ENCODE results near the gene RABEPK.
"Not testable (repeated sequence)": the region's sequence is repeated elsewhere in the genome, so short reads cannot be mapped to it uniquely, and the experiment has no call there.

The RABEPK gene

GRCh38 chr9:125200216-125201047 is at the start of gene RABEPK:
TSS of gene RABEPK (plus strand) at chr9:125200542. CDS start at chr9:125203014, 2,472 bp downstream.
- DNase-seq (ENCODE audit: low read depth, low spot score), result peak; percentile 61

- DNase-seq (ENCODE audit: low read depth, low spot score), result no peak
Observed at GRCh38 chr9:125151730-125152129, 48.6 kb upstream of the RABEPK start.

GRCh38 chr9:125153712-125154367 is 46.5 kb upstream of the RABEPK start:
- DNase-seq (ENCODE audit: low read depth, low spot score), result no peak

GRCh38 chr9:125156551-125156950 is 43.8 kb upstream of the RABEPK start:
- DNase-seq (ENCODE audit: low read depth, low spot score), result no peak

- DNase-seq (ENCODE audit: low read depth, low spot score), result no peak
Observed at GRCh38 chr9:125160750-125161149, 39.6 kb upstream of the RABEPK start.

GRCh38 chr9:125161284-125161918 is 38.9 kb upstream of the RABEPK start:
- DNase-seq (ENCODE audit: low read depth, low spot score), result no peak

GRCh38 chr9:125162891-125163290 is 37.5 kb upstream of the RABEPK start:
- DNase-seq (ENCODE audit: low read depth, low spot score), result not testable (repeated sequence)

- DNase-seq (ENCODE audit: low read depth, low spot score), result no peak
Observed at GRCh38 chr9:125166762-125167161, 33.6 kb upstream of the RABEPK start.

GRCh38 chr9:125169895-125170294 is 30.4 kb upstream of the RABEPK start:
- no peak for DNase-seq (ENCODE audit: low read depth, low spot score)

GRCh38 chr9:125172031-125172755 is 28.1 kb upstream of the RABEPK start:
- DNase-seq (ENCODE audit: low read depth, low spot score), result no peak

GRCh38 chr9:125176636-125177035 is 23.7 kb upstream of the RABEPK start:
- no peak for DNase-seq (ENCODE audit: low read depth, low spot score)

GRCh38 chr9:125177888-125178287 is 22.5 kb upstream of the RABEPK start:
- no peak for DNase-seq (ENCODE audit: low read depth, low spot score)

GRCh38 chr9:125179776-125180175 is 20.6 kb upstream of the RABEPK start:
- not testable (repeated sequence) for DNase-seq (ENCODE audit: low read depth, low spot score)

GRCh38 chr9:125180876-125181275 is 19.5 kb upstream of the RABEPK start:
- DNase-seq (ENCODE audit: low read depth, low spot score), result no peak

GRCh38 chr9:125181756-125182155 is 18.6 kb upstream of the RABEPK start:
- not testable (repeated sequence) for DNase-seq (ENCODE audit: low read depth, low spot score)

- DNase-seq (ENCODE audit: low read depth, low spot score), result no peak
Observed at GRCh38 chr9:125183054-125183453, 17.3 kb upstream of the RABEPK start.

- DNase-seq (ENCODE audit: low read depth, low spot score), result no peak
Observed at GRCh38 chr9:125183561-125183960, 16.8 kb upstream of the RABEPK start.

GRCh38 chr9:125189011-125189360 is 11.4 kb upstream of the RABEPK start:
- no peak for DNase-seq (ENCODE audit: low read depth, low spot score)

- peak; percentile 78 for DNase-seq (ENCODE audit: low read depth, low spot score)
Observed at GRCh38 chr9:125189361-125190289, 10.7 kb upstream of the RABEPK start, which contains the start of gene PPP6C. TSS of gene PPP6C (minus strand) at chr9:125189803. CDS start at chr9:125189718, 85 bp downstream.

- no peak for DNase-seq (ENCODE audit: low read depth, low spot score)
Observed at GRCh38 chr9:125190361-125190801, 10.0 kb upstream of the RABEPK start.

GRCh38 chr9:125194466-125194865 is 5.9 kb upstream of the RABEPK start:
- not testable (repeated sequence) for DNase-seq (ENCODE audit: low read depth, low spot score)

Data from iPS DF 19.7 (cell line).